OCI-LY7 (cell line): ENCODE results near the gene LEMD2. TPM values are rescaled to one million over a fixed set of nuclear protein-coding genes. Genes with fewer than 3 reads are reported as not detected.

Source experiments
- BruUV-seq: library from RNA; stranded (reverse); fragments of 400-500 nt; replicated peaks from 2 replicates; lab custom pipeline; 2021; lab: Mats Ljungman, UMichigan
- CTCF ChIA-PET: fragments of 300-600 bp; sonication (Branson Sonifier 250); formaldehyde crosslinking; loops from one replicate; lab custom pipeline; 2022; ENCODE audit warnings: antibody characterized with exemption; ENCODE audit not compliant: unreplicated experiment; lab: Charles Lee
- POLR2A ChIA-PET: fragments of 300-600 bp; sonication (Branson Sonifier 250); formaldehyde crosslinking; loops from one replicate; lab custom pipeline; 2022; ENCODE audit warnings: antibody characterized with exemption; lab: Charles Lee
- DNase-seq: peaks from one replicate; pipeline ENCODE4 v3.0.0-alpha.2; 2015; ENCODE audit warnings: low spot score
- H2AFZ ChIP-seq: fragments of 200-600 bp; sonication (generic), shearing (Covaris generic); 2 replicates; pipeline ENCODE4 v1.6.1; 2014; ENCODE audit warnings: mild to moderate bottlenecking, antibody characterized with exemption, low read length, moderate library complexity
- H3K27ac ChIP-seq: fragments of 200-600 bp; sonication (generic); 2 replicates; pipeline ENCODE4 v1.5.1; 2014; ENCODE audit warnings: mixed run types, low read depth, mild to moderate bottlenecking, moderate library complexity, low read length, inconsistent platforms; ENCODE audit not compliant: poor library complexity, severe bottlenecking
- H3K36me3 ChIP-seq: fragments of 200-600 bp; sonication (generic); 2 replicates; pipeline ENCODE4 v1.6.1; 2014; ENCODE audit warnings: mild to moderate bottlenecking, antibody characterized with exemption, low read length, moderate library complexity, mixed read lengths; ENCODE audit not compliant: insufficient read depth
- H3K4me1 ChIP-seq: fragments of 200-600 bp; sonication (generic); 2 replicates; pipeline ENCODE4 v1.5.1; 2014; ENCODE audit warnings: mild to moderate bottlenecking, low read length; ENCODE audit not compliant: insufficient read depth, poor library complexity, severe bottlenecking
- H3K4me2 ChIP-seq: fragments of 200-600 bp; sonication (generic); 2 replicates; pipeline ENCODE4 v1.6.1; 2014; ENCODE audit warnings: mild to moderate bottlenecking, low read length
- H3K4me3 ChIP-seq: fragments of 200-600 bp; sonication (generic); 2 replicates; pipeline ENCODE4 v1.5.1; 2014; ENCODE audit warnings: mild to moderate bottlenecking, low read depth, low read length; ENCODE audit not compliant: poor library complexity, severe bottlenecking
- H3K79me2 ChIP-seq: fragments of 200-600 bp; sonication (generic); 2 replicates; pipeline ENCODE4 v1.6.1; 2016; ENCODE audit warnings: low read depth, mild to moderate bottlenecking, low read length, moderate library complexity, mixed read lengths; ENCODE audit not compliant: insufficient read depth
- H3K9me2 ChIP-seq: fragments of 200-600 bp; sonication (generic); 2 replicates; pipeline ENCODE4 v1.6.1; 2016; ENCODE audit warnings: mild to moderate bottlenecking, low read length, mixed read lengths; ENCODE audit not compliant: insufficient read depth
- H3K9me3 ChIP-seq: fragments of 200-600 bp; sonication (generic); 2 replicates; pipeline ENCODE4 v1.6.1; 2014; ENCODE audit warnings: mild to moderate bottlenecking, mixed run types, low read length, mixed read lengths
- H4K20me1 ChIP-seq: fragments of 200-600 bp; sonication (generic); 2 replicates; pipeline ENCODE4 v1.6.1; 2014; ENCODE audit warnings: mild to moderate bottlenecking, antibody characterized with exemption, low read length, moderate library complexity, mixed read lengths; ENCODE audit not compliant: insufficient read depth
- EZH2phosphoT487 ChIP-seq: fragments of 200-600 bp; sonication (generic); IDR thresholded peaks from 2 replicates; pipeline ENCODE4 v1.6.1; 2018; ENCODE audit warnings: low read depth, borderline replicate concordance, mild to moderate bottlenecking, mixed run types, antibody characterized with exemption, low read length, moderate library complexity, mixed read lengths
- intact Hi-C: fragments of 100-400 bp; cut with micrococcal nuclease; formaldehyde crosslinking; loops from one replicate; pipeline ENCODE4 v1.10.0; 2022; ENCODE audit not compliant: unreplicated experiment
- total RNA-seq, 2 experiments: library from RNA; depleted of rRNA in 1 of 2; stranded (reverse); fragments of >200 nt in 1 of 2; shearing (Covaris generic) in 1 of 2; gene quantifications; 2 replicates each; pipeline ENCODE4 v1.2.3, GENCODE V29; 2014 to 2022
- TF ChIP-seq, protein P1 (sequence below): fragments of 200-600 bp; sonication (generic); conservative IDR thresholded peaks from 2 replicates; pipeline ENCODE4 v1.5.1; 2014; ENCODE audit warnings: mild to moderate bottlenecking, antibody characterized with exemption, low read length, moderate library complexity, mixed read lengths

Gene LEMD2
- total RNA-seq, 2 experiments from 2014 or later, result 59.2 to 66.9 TPM

DNA sequence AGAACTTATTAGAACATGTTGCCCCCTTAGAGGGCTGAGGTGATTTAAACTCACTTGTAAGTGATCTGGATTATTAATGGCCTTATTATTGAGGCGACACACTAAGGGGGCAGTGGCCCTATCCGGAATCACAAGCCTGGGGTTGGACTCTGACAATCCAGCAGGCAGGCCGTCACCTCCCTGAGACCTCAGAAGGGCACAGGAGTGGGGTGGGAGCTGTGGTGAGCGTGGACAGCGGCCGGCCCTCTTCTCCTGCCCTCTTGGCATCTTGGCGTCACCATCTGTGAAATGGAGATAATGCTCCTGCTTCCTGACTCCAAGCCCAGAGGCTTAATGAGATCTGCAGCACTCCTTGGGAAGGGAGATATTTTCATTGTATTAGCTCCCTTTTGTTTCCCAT is 61.8 kb downstream of the LEMD2 start:
- no peaks in the 10 kb centered on the region for H4K20me1 ChIP-seq
- ChIA-PET POLR2A (no interaction called here), CTCF (no interaction called here)
- H3K9me2 ChIP-seq, result no peaks in the 10 kb centered on the region
- H3K9me3 ChIP-seq, result no peaks in the 10 kb centered on the region
- intact Hi-C loops, result no loop called here
- H3K4me3 ChIP-seq, result no peak overlapping the region
- no peaks in the 10 kb centered on the region for H3K36me3 ChIP-seq
- DNase-seq, result no peak
- H3K4me2 ChIP-seq, result no peak overlapping the region
- TF ChIP-seq, protein P1, sequence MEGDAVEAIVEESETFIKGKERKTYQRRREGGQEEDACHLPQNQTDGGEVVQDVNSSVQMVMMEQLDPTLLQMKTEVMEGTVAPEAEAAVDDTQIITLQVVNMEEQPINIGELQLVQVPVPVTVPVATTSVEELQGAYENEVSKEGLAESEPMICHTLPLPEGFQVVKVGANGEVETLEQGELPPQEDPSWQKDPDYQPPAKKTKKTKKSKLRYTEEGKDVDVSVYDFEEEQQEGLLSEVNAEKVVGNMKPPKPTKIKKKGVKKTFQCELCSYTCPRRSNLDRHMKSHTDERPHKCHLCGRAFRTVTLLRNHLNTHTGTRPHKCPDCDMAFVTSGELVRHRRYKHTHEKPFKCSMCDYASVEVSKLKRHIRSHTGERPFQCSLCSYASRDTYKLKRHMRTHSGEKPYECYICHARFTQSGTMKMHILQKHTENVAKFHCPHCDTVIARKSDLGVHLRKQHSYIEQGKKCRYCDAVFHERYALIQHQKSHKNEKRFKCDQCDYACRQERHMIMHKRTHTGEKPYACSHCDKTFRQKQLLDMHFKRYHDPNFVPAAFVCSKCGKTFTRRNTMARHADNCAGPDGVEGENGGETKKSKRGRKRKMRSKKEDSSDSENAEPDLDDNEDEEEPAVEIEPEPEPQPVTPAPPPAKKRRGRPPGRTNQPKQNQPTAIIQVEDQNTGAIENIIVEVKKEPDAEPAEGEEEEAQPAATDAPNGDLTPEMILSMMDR, result no peak
- TF ChIP-seq EZH2phosphoT487, result no peak
- no peaks in the 10 kb centered on the region for H3K4me1 ChIP-seq
- BruUV-seq, result no TSS peak
- H3K79me2 ChIP-seq, result no peaks in the 10 kb centered on the region
- H3K27ac ChIP-seq, result no peak overlapping the region
- H2AFZ ChIP-seq, result no peak overlapping the region

DNA sequence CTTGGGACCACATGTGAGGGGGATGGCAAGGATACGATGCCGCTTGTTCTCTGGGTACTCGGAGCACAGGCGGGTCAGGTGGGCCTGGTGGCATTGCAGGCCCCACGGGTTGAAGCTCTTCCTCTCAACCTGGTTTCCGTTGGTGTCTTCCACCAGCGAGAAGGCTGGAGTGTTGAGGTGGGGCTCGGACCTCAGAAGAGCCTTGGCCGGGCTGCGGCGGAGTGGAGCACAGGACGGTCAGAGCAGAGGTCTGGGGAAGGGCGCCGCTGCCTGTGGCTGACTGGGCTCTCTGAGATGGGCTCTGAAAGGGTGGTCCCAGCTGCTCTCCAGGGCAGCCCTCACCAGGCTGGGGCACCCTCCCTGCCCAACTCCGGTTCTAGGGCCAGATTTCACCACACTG is 62.2 kb downstream of the LEMD2 start:
- intact Hi-C loops, result no loop called here
- BruUV-seq, result no TSS peak

More for the DNA sequence above, 62.2 kb downstream of the LEMD2 start:
- no peak for DNase-seq
- ChIA-PET POLR2A (interaction anchor here (0.6 kb wide), 1 partner anchor 143 kb away, joined by 3 read pairs; no protein-coding TSS in a partner anchor), CTCF (no interaction called here)
- Histone ChIP-seq H3K9me3 (no peaks in the 10 kb centered on the region), H3K4me2 (no peak overlapping the region), H3K27ac (no peak overlapping the region), H3K9me2 (no peaks in the 10 kb centered on the region), H3K36me3 (no peaks in the 10 kb centered on the region), H3K4me1 (no peaks in the 10 kb centered on the region), H2AFZ (no peak overlapping the region), H3K4me3 (no peak overlapping the region), H4K20me1 (no peaks in the 10 kb centered on the region), H3K79me2 (no peaks in the 10 kb centered on the region)
- no peak for TF ChIP-seq EZH2phosphoT487
- TF ChIP-seq, protein P1, result no peak
